HG02763 (cell line): Measurements from ENCODE around the gene CDH1.

Experiments used
- ATAC-seq: cut with Tn5 transposase; IDR thresholded peaks from one replicate; pipeline ENCODE4 v1.9.1; 2021; ENCODE audit warnings: mild to moderate bottlenecking, moderate library complexity; ENCODE audit not compliant: unreplicated experiment

The CDH1 gene

DNA sequence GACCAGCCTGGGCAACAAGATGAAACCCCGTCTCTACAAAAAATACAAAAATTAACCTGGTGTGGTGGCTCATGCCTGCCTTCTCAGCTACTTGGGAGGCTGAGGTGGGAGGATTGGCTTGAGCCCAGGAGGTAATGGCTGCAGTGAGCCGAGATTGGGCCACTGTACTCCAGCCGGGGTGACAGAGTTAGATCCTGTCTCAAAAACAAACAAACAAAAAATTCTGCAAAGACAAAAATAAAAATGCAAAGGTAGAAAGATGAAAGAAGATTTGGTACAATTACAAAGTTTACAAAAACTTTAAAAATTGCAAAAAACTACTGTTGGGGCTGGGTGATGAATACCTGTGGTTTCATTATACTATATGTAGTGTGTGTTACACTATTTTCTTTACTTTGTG, 5.5 kb upstream of the CDH1 start:
- no peak for ATAC-seq

DNA sequence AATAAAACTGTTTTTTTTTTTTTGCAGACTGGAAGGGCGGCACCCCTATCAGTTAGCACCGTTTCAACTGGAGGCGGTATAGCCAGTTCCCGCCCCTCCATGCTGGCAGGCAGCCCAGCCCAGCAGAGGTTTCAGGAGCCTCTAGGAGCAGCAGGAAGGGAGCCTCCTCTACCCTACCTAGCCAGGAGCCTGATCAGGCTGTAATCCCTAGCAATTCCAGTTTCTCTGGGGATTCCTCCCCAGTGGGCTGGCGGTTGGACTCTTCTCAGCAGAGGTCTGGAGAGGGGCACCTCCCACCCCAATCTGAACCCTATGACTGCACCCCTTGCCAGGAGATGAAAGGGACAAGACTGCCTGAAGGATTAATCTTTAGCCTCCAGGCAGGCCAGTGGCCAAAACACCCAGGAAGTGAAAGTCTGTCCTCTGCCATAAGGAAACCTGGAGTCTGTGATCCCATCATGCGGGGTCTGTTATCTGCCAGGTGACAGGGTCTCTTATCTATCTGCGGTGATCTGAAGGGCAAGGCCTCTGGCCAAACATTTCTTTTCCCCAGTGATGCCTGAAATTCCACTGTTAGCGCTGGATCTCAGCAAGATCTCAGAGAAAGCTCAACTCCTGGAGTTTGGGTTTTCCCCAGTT, 4.9 kb upstream of the CDH1 start:
- no peak for ATAC-seq

DNA sequence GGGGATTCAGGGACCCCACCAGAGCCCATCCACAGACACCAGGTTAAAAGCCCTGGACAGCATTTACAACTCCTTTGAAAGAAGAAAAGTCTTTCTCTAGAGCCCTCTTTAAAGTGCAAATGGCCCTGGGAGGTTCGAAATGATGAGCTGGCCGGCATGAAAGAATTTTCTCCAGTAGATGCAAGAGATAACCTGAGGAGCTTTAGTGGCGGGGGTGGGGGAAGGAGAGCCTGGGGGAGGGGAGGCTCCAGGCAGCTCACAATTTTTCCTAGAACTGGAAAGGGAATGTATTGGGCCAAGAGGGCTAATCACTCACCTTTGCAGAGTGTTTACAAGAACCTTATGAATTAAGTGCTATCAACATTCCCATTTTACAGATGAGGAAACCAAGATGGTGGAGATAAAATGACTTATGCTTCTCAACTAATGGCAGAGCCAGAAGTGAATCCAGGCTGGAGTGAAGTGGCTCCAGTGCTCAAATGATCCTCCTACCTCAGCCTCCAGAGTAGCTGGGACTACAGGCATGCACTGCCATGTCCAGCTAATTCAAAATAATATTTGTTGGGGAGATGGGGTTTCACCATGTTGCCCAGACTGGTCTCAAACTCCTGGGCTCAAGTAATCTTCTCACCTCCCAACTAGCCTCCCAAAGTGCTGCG, 4.2 kb upstream of the CDH1 start:
- ATAC-seq = no peak

DNA sequence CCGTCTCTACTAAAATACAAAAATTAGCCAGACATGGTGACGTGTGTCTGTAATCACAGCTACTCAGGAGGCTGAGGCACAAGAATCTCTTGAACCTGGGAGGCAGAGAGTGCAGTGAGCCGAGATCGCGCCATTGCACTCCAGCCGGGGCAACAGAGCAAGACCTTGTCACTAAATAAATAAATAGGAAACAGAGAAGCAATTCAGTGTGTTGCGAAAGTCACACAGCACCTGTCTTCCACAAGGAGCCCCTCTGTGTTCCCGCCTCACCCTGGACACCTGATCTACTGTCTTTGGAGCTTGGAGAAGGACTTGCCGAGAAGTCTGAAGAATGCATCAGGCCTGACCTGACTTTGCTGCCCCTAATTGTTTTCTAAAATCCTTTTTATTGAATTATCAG, 3.5 kb upstream of the CDH1 start:
- no peak for ATAC-seq

- no peak for ATAC-seq
Observed at GRCh38 chr16:68734782-68735181, 2.3 kb upstream of the CDH1 start.

GRCh38 chr16:68736561-68736960, 531 bp upstream of the CDH1 start:
- no peak for ATAC-seq

DNA sequence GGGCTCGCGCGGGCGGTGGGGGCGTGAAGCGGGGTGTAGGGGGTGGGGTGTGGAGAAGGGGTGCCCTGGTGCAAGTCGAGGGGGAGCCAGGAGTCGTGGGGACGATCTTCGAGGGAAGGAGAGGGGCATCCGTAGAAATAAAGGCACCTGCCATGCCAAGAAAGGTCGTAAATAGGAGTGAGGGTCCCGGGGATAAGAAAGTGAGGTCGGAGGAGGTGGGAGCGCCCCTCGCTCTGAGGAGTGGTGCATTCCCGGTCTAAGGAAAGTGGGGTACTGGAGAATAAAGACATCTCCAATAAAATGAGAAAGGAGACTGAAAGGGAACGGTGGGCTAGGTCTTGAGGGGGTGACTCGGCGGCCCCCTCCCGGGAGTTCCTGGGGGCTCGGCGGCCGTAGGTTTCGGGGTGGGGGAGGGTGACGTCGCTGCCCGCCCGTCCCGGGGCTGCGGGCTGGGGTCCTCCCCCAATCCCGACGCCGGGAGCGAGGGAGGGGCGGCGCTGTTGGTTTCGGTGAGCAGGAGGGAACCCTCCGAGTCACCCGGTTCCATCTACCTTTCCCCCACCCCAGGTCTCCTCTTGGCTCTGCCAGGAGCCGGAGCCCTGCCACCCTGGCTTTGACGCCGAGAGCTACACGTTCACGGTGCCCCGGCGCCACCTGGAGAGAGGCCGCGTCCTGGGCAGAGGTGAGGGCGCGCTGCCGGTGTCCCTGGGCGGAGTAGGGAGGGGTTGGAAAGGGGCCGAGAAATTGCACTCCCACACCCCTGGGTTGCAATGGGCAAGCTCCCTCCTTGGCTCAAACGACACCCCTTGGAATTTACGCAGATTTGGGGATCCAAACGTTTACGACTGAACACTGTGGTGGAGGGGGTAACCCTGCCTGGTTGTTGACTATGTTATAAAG, 888 bp downstream of the CDH1 start:
- no peak for ATAC-seq

DNA sequence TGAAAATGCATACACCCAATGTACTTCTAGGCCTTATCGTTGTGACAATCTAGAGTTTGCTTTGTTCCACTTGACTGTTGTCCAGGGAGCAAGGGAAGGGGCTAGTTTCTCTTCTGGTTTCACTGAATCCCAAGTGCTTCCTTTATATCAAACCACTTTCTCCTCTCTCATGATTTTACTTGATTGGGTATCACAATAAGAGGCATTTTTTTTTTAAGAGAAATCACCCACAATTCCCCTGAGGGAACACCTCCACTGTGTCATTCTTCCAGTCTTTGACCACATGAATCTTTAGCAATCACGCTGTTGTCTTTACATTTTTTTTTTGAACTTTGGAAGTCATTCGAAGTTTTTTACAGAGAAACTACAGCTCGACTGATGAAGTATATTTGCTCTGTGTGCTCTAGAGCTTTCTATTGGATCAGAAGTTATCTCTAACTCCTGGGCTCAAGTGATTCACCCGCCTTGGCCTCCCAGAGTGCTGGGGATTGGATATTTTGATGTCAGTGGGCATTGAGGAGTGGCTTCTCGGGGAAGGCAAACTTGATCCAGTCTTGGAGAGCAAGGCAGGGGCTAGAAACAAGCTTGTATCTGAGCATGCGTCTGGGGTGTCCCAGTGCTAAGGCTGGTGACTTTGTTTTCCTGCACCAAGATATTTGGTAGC, 3.0 kb downstream of the CDH1 start:
- no peak for ATAC-seq

DNA sequence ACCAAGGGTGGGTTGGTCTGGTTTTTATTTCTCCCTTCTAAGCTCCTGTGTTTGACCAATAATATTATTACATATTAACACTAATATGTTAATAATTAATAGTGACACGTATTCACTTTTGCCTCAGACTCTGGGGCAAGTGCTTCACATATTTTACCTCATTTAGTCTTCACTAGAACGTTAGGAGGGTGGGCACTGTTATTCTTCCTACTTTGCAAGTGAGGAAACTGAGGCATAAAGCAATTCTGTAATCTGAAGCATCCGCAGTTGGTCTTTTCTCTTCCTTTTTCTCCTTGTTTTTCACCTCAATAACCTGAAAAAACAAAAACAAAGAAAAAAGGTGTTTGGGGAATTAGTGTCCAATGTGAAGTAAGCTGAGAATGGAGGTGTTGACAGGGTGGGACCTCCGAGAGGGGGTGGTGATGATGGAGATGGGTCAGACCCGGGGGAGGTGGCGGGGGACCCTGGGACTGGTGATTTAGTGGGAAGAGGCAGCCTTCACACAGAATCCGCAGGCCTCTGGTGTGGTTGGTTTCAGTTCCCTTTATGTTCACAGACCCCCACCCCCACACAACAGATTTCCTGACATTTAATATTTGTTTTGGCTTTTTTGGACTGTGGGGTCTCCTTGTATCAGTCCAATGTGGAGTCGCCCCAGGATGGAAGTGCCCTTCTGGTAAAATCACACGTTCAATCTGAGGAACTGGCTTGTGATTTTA, 3.7 kb downstream of the CDH1 start:
- no peak for ATAC-seq

- no peak for ATAC-seq
Observed at GRCh38 chr16:68743664-68744063, 6.6 kb downstream of the CDH1 start.

GRCh38 chr16:68744744-68745280, 7.7 kb downstream of the CDH1 start:
- ATAC-seq = no peak

- ATAC-seq = no peak
Observed at GRCh38 chr16:68746951-68747350, 9.9 kb downstream of the CDH1 start.

- no peak for ATAC-seq
Observed at GRCh38 chr16:68749432-68749831, 12.3 kb downstream of the CDH1 start.

DNA sequence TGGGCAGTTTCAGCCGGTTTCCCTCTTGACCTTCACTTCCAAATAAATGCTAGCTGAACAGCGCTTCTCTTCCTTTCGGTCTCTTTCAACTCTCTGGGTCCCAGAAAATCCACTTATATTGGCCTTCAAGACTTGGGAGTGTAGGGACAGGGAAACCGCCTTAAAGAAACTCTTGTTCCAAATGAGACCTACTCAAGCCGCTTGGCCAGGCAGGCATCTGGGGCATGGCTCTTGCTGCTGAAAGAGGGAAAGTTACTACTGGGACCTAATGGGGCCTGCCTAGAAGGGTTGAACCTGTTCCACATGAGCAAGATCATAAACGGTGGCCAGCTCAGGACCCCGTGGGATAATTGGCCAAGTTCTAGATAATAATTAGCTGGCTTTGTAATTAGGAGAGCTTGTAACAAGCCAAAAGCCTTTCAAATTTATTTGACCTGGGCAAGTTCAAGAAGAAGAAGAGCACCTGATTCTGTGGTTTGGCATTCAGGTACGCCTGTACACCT, 13.2 kb downstream of the CDH1 start:
- ATAC-seq = no peak

DNA sequence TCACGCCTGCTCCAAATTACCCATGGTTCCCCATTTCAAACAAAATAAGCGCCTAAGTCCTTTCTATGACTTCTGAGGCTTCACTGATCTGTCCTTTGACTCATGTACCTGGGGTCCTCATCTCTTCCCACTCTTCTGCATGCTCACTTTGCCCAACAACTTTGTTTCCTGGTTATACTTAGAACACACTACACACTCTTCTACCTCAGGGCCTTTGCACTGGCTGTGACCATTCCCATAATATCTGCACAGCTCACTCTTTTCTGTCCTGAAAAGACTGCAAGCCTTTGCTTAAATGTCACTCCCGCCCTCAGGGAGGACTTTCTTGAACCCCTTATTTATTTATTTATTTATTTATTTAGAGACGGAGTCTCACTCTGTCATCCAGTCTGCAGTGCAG, 14.1 kb downstream of the CDH1 start:
- no peak for ATAC-seq

- no peak for ATAC-seq
Observed at GRCh38 chr16:68752602-68753001, 15.5 kb downstream of the CDH1 start.

GRCh38 chr16:68754084-68754792, 17.1 kb downstream of the CDH1 start:
- no peak for ATAC-seq

GRCh38 chr16:68756239-68756915, 19.3 kb downstream of the CDH1 start:
- peak; percentile 64 for ATAC-seq

DNA sequence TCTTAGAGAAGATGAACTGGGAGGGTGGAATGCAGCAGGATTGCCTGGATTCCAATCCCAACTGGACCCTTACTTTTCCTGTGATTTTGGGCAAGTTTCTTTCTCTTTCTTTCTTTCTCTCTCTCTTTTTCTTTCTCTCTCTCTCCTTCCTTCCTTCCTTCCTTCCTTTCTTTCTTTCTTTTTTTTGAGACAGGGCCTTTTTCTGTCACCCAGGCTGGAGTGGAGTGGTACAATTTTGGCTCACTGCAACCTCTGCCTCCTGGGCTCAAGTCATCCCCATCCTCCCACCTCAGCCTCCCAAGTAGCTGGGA, 20.5 kb downstream of the CDH1 start:
- ATAC-seq = no peak
